Stimulated activated CD4-positive, alpha-beta T cell treated with anti-CD3 and anti-CD28 coated beads, Interleukin-12 subunit alpha, Interleukin-12 subunit beta, amount 100 ng/mL, for 24 hours (primary cell): ENCODE data around the gene PLSCR1.
"Not testable (repeated sequence)": the region's sequence is repeated elsewhere in the genome, so short reads cannot be mapped to it uniquely, and the experiment has no call there.

Source experiments
- DNase-seq, 2 experiments: peaks; one replicate each; pipeline ENCODE4 v3.0.0-alpha.2; 2020; ENCODE audit warnings: low read depth in 2 of 2

The PLSCR1 gene

GRCh38 chr3:146550070-146550615 lies 5.7 kb upstream of the PLSCR1 start:
- DNase-seq = no peak

GRCh38 chr3:146547235-146547835 lies 2.9 kb upstream of the PLSCR1 start:
- no peak for DNase-seq

- no peak for DNase-seq
Observed at GRCh38 chr3:146546366-146546965, 2.1 kb upstream of the PLSCR1 start.

GRCh38 chr3:146544929-146545528 lies 622 bp upstream of the PLSCR1 start:
- no peak for DNase-seq

- no peak for DNase-seq
Observed at GRCh38 chr3:146543461-146544001, 876 bp downstream of the PLSCR1 start.

GRCh38 chr3:146542978-146543377 lies 1.4 kb downstream of the PLSCR1 start:
- DNase-seq = no peak

GRCh38 chr3:146542179-146542578 lies 2.2 kb downstream of the PLSCR1 start:
- DNase-seq = no peak

- no peak for DNase-seq
Observed at GRCh38 chr3:146540978-146541377, 3.4 kb downstream of the PLSCR1 start.

- DNase-seq = no peak
Observed at GRCh38 chr3:146540236-146540635, 4.2 kb downstream of the PLSCR1 start.

GRCh38 chr3:146539315-146539714 lies 5.1 kb downstream of the PLSCR1 start:
- DNase-seq = no peak

GRCh38 chr3:146537603-146538002 lies 6.8 kb downstream of the PLSCR1 start:
- DNase-seq = no peak

- no peak for DNase-seq
Observed at GRCh38 chr3:146536681-146537080, 7.7 kb downstream of the PLSCR1 start.

GRCh38 chr3:146532406-146532805 lies 12.0 kb downstream of the PLSCR1 start:
- no peak for DNase-seq

- DNase-seq = no peak
Observed at GRCh38 chr3:146530609-146531008, 13.8 kb downstream of the PLSCR1 start.

GRCh38 chr3:146529021-146529420 lies 15.4 kb downstream of the PLSCR1 start:
- no peak for DNase-seq

GRCh38 chr3:146524961-146525360 lies 19.4 kb downstream of the PLSCR1 start:
- no peak for DNase-seq

- DNase-seq = no peak
Observed at GRCh38 chr3:146523531-146523930, 20.9 kb downstream of the PLSCR1 start.

- DNase-seq = not testable (repeated sequence)
Observed at GRCh38 chr3:146522174-146523158, 21.9 kb downstream of the PLSCR1 start.

GRCh38 chr3:146521394-146521793 lies 23.0 kb downstream of the PLSCR1 start:
- no peak for DNase-seq

- DNase-seq = no peak
Observed at GRCh38 chr3:146519810-146520209, 24.6 kb downstream of the PLSCR1 start.

- no peak for DNase-seq
Observed at GRCh38 chr3:146517684-146518435, 26.5 kb downstream of the PLSCR1 start.
